NCI-H1417 (cell line): ENCODE data around the gene CCDC57.

ENCODE experiments used
- DNase-seq, 3 experiments: peaks; one replicate each; lab custom pipeline; 2025; lab: John Stamatoyannopoulos, UW

CCDC57 gene

GRCh38 chr17:82121660-82122629, 90.7 kb downstream of the CCDC57 start:
- peak in 1 of 3 experiments; percentile 86 for DNase-seq

- DNase-seq = no peak
Observed at GRCh38 chr17:82121246-82121645, 91.4 kb downstream of the CCDC57 start.

- DNase-seq = no peak
Observed at GRCh38 chr17:82120148-82120547, 92.5 kb downstream of the CCDC57 start.

DNA sequence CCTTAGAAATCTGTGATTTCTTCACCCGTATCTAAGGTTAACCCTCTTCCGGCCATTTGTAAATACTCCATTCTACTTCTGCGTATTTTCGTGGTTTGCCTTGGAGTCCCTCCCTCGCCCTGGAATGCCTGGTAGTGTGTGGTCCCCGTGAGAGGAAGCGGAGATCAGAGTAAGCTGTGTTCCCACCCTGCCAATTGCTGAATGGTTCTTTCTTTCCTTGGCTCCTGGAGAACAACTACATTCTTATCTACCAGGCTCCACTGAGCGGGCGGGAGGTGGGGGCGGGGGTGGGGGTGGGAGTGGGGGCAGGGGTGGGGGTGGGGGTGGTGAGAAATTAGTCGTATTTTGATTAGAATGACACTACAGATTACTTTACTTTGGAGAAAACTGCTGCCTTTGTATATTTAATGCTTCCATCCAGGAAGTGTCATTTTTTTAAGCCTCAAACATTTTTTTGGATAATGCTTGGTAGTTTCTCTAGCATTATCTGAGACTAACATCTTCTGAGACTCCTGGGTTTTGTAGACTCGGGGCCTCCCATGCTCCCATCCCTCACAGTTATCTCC, 93.7 kb downstream of the CCDC57 start:
- no peak for DNase-seq

DNA sequence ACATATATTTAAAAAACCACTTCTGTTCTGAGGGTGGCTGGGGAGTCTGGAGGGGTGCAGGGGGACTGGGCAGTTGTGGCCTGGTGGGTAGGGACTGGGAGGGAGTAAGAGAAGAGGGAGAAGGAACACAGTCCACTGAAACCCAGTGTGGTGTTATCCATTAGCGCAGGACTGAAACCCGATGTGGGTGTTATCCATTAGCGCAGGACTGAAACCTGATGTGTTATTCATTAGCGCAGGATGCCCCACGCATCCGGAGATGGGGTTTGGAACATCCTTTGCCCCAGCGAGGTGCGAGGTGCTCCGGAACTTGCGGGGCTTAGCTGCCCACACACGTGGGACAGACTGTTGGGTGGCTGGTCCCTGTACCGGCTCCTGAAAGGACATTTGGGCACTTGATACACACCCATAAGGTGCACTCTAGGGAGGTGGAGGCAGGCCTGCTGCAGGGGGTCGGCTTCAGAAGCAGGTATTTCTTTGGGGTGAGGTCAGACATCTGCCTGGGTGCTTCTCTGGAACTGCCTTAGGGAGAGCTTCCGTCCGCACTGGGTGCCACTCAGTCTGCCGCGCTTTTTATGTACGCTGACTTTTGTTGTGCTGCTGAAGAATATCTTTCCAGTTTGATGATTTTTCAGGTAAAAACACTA, 94.4 kb downstream of the CCDC57 start:
- DNase-seq = no peak

GRCh38 chr17:82117139-82118090, 95.2 kb downstream of the CCDC57 start:
- DNase-seq = no peak

DNA sequence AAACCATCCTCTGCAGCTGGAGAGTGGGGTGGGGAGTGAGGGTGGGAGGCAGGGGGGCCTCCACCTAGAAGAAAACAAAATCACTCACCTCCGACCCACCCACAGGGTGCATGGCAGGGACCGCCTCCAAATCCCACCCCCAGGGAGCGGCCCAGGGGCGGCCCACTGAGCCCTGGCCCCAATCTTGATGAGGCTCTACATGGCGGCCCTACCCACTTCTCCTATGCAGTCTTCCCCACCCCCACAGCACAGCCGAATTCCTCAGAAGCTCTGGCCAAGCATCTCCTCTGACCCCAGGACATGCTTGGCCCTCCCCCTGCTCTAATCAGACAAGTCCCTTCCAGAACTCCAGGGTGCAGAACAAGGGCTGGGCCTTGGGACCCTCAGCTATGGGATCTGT, 96.4 kb downstream of the CCDC57 start:
- no peak for DNase-seq

DNA sequence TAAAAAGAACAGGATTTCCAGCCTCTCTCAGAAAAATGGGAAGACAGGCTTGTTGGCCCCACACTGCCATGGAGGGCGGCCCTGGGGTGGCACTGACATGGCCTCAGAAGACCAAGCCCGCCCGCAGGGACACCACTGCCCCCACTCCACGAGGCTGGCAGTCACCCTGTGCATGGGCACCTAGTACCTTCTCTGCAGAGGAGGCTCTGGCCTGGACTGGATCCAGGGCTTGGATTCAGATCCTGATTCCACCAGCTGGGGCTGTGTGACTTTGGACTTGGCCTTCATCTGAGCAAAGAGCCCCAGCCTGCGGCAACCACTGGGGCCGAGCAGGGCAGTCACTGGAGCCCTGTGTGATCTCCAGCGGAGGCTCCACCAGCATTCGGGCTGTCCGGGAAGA, 97.8 kb downstream of the CCDC57 start:
- DNase-seq = no peak

- DNase-seq = no peak
Observed at GRCh38 chr17:82114447-82114846, 98.2 kb downstream of the CCDC57 start.

- DNase-seq = no peak
Observed at GRCh38 chr17:82113941-82114340, 98.7 kb downstream of the CCDC57 start.

- no peak for DNase-seq
Observed at GRCh38 chr17:82113422-82113821, 99.2 kb downstream of the CCDC57 start.

- no peak for DNase-seq
Observed at GRCh38 chr17:82112914-82113311, 99.7 kb downstream of the CCDC57 start.

GRCh38 chr17:82112181-82112913, 100.3 kb downstream of the CCDC57 start:
- DNase-seq = no peak

- DNase-seq = no peak
Observed at GRCh38 chr17:82110298-82110697, 102.3 kb downstream of the CCDC57 start.

- DNase-seq = no peak
Observed at GRCh38 chr17:82108961-82109475, 103.6 kb downstream of the CCDC57 start.

DNA sequence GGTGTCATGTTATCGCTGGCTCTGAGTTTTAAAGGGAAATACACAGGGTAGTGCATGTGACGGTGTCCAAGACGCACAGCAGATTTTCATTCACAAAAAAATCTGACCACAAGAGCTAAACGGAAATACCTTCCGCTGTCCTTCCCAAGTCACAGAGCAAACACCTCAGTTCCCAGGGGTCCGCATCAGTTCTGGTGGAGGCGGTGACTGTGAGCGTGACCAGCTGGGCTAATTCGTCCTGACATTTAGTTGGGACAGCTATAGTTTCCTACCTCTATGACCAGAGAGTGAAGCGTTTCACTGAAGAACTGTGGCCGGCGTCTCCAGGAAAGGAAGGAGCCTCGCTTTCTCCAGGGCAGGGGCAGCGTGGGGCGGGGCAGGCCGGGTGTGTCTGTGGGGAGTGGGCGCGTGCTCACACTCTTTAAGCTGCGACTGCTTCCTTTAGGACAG, 104.1 kb downstream of the CCDC57 start:
- DNase-seq = no peak

- no peak for DNase-seq
Observed at GRCh38 chr17:82108038-82108437, 104.6 kb downstream of the CCDC57 start.

- DNase-seq = peak in 2 of 3 experiments; percentile 22 to 56
Observed at GRCh38 chr17:82107341-82107860, 105.2 kb downstream of the CCDC57 start.

DNA sequence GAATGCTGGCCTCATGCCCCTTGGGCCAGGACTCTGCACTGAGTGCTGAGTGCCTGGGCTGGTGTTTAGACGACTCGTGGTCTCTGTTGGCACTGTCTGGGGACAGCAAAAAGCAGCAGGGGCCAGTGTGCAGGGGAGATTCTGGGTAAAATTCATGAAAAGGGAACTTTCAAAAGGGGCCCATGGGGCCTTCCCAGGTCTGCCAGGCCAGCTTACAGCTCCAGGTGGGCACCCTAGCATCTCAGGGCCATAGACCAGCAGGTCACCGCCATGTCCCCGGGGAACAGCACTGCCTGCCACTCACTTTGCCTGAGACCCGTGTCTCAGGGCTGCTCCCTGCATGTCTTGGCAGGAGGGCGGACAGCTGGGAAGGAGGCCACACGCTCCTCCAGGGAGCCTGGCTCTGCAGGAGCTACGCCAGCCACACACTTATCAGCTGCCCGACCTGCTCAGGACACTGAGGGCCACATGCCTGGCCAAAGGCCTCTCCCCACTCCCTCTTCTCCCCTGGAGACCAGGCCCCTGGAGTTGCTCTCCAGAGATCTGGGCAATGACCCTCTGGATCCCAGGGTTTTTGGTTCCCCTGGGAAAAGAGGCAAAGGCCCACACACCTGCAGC, 105.8 kb downstream of the CCDC57 start:
- no peak for DNase-seq
